D721Med (cell line): Measurements from ENCODE around the gene DCDC1.
A peak's percentile ranks its signal among the peaks of the same experiment; 100 is the strongest.

Experiments
- DNase-seq: peaks from one replicate; pipeline ENCODE4 v3.0.0; 2011; ENCODE audit warnings: low spot score; ENCODE audit not compliant: insufficient read length
- FAIRE-seq: peaks from 2 replicates; lab custom pipeline; 2011; peaks lifted over from hg19 to GRCh38; lab: Jason Lieb, UNC
- TF ChIP-seq, protein P1 (sequence below): IDR thresholded peaks from 2 replicates; pipeline ENCODE4 v1.5.1; 2012; ENCODE audit warnings: mild to moderate bottlenecking, control low read depth; ENCODE audit not compliant: insufficient read depth; ENCODE audit errors: missing control alignments

DCDC1 gene

DNA sequence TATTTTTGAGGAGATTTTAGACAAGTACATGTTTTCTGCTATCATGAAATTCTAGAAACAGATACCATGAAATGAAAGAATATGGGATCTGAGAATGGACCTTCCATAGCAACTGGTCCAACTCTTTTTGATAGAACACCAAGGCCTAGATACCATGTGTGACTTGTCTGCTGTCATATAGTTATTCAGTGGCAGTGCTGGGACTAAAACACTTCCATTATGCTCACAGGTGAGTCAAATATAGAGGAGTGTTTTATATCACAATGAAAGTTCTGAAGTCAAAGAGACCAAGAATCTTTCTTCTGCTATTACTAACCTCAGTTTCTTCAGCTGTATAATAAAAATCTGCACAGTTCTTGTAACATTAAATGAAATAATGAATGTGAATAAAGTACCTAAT, 276.9 kb downstream of the DCDC1 start:
- no peak for DNase-seq
- TF ChIP-seq, protein P1, sequence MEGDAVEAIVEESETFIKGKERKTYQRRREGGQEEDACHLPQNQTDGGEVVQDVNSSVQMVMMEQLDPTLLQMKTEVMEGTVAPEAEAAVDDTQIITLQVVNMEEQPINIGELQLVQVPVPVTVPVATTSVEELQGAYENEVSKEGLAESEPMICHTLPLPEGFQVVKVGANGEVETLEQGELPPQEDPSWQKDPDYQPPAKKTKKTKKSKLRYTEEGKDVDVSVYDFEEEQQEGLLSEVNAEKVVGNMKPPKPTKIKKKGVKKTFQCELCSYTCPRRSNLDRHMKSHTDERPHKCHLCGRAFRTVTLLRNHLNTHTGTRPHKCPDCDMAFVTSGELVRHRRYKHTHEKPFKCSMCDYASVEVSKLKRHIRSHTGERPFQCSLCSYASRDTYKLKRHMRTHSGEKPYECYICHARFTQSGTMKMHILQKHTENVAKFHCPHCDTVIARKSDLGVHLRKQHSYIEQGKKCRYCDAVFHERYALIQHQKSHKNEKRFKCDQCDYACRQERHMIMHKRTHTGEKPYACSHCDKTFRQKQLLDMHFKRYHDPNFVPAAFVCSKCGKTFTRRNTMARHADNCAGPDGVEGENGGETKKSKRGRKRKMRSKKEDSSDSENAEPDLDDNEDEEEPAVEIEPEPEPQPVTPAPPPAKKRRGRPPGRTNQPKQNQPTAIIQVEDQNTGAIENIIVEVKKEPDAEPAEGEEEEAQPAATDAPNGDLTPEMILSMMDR = no peak

DNA sequence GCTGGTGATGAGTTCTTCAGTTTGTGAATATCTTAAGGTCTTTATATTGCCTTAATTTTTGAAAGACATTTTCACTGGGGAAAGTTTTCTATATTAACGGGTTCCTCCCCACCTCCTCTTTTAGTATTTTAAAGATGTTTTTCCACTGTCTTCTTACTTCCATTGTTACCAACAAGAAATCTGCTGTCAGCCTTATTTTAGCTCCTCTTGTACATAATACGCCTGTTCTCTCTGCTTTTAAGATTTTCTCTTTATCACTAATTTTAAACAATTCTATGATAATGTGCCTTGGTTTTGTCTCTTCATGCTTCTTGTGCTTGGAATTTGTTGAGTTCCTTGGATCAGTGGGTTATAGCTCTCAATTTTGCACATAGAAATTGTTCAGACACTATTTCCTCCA, 280.4 kb downstream of the DCDC1 start:
- TF ChIP-seq, protein P1 = no peak
- DNase-seq (no peak), FAIRE-seq (no peak)

More for the DNA sequence above, 276.9 kb downstream of the DCDC1 start:
- FAIRE-seq = no peak

DNA sequence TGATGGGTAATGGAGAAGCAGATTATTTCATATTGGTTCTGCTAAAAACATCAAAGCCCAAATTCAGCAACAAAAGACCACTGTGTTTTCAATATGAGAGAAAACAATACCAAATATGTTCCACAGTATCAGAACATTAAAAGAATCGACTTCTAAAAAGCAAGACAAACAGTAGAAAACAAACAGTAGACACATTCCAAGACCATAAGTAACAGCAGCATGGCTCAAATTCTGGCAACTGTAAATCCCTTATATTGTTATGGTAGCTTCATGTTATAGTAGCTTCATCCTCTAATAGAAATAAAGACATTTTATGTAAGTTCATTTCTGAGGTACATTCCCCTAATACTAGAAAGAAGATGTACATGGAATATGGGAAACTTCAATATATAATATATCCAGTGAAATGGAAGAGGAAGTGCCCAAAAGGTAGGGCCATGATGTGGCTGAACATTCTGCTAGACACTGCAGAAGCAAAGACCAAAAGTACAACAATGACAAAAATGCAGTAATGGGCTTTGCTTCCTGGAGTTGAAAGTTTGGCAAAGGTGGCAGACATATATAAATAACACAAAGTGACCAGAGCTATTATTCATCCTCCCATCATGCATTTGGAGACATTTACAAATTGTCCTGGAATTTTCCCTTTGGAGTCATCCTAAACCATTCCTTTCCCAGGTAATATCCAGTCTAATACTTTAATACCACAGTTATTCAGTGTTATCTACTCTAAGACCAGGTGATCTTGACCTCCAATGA, 299.9 kb downstream of the DCDC1 start:
- FAIRE-seq (no peak), DNase-seq (no peak)
- TF ChIP-seq, protein P1 = no peak

DNA sequence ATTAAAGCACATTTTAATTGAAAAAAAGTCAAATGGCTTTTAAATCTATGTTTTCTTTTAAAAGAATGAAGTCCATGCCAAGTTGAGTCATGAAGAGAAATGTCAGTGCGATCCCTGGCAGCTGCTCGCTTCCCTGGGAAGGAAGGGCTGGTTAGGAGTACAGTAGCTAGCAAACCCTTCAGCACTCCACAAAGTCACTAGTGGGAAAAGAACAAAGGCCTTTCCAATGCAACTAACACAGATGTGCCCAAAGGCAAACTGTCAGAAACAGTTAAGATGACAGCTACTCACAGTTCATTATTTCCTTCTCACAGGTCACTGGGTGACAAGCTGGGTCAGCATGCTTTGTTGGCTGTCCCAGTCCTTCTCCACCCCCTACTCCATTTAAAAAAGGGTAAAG, 308.7 kb downstream of the DCDC1 start:
- TF ChIP-seq, protein P1 = no peak
- no peak for DNase-seq
- FAIRE-seq = no peak

DNA sequence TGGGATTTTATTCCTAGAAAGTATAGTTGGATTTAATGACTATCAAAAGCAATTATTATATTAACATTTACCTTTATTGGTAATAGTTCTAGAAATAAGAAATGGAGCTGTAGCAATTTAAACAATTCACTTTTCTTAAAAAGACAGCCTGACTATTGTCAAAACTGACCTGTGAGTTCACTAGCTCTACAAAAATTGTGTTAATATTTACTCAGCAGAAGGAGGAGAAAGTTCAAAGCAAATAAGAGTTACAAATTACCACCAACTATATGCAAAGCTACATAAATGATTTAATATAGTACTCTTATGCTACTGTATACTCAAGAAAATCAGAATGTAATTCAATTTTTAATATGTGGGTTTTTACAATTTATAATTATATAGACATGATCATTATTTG, 310.0 kb downstream of the DCDC1 start:
- TF ChIP-seq, protein P1 = no peak
- FAIRE-seq (no peak), DNase-seq (no peak)

DNA sequence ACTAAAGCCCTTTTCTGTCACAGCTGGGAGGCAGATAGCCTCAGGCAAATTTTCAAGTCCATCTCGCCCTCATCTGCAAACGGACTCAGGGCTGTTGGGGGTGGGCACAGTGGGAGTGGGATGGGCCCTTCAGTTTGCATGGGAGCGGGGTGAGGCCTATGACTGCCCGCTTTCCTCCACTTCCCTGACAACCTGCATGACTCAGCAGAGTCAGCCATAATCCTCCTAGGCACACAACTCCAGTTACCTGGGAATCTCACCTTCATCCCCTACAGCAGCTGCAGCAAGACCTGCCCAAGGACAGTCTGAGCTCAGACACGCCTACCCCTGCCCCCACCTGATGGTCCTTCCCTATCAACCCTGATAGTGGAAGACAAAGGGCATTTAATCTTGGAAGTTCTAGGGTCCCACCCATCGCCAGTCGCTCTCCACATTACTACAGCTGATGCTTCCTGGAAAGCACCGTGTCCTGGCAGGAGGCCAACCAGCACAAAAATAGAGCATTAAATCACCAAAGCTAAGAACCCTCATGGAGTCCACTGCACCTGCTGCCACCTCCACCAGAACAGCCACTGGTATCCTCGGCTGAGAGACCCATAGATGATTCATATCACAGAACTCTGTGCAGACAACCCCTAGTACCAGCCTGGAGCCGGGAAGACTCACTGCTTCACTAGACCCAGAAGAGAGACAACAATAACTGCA, 319.3 kb downstream of the DCDC1 start:
- FAIRE-seq (no peak), DNase-seq (no peak)
- TF ChIP-seq, protein P1 = no peak

DNA sequence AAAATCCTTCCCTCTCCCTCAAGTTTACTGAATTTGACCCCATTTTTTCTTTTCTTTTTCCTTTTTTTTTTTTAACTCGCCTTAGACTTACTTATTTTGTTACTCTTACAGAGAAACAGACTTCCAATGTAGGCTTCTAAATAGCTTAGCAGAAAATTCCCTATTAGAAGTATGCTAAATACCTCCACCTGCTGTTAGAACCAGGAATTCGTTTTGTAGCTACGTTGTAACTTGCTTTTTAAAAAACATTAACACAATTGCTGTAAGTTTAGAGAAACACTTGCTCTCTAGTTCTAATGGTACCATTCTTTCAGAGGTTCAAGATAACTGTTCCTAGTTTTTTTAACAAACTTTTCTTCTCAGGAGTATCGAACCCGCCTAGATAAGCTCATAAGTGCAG, 324.2 kb downstream of the DCDC1 start:
- DNase-seq (no peak), FAIRE-seq (no peak)
- TF ChIP-seq, protein P1 = peak; percentile 31
